HL-60 (cell line): Measurements from ENCODE around the gene DCHS2.

Source experiments
- DNase-seq, 2 experiments: peaks; one replicate each; pipeline ENCODE4 v3.0.0-alpha.2; 2010 to 2020; ENCODE audit warnings: low read depth in 1 of 2, low spot score in 1 of 2
- H3K27ac ChIP-seq: fragments of 250-450 bp; sonication (Bioruptor Pico); replicated peaks from 2 replicates; pipeline ENCODE4 v1.5.1; 2020; ENCODE audit warnings: mild to moderate bottlenecking, moderate library complexity
- H3K27me3 ChIP-seq: fragments of 250-450 bp; sonication (Bioruptor Pico); 2 replicates; pipeline ENCODE4 v1.5.1; 2021; ENCODE audit warnings: mild to moderate bottlenecking, moderate library complexity; ENCODE audit not compliant: insufficient read depth, poor library complexity, severe bottlenecking
- H3K4me3 ChIP-seq: replicated peaks from 2 replicates; pipeline ENCODE4 v1.5.1; 2011; ENCODE audit warnings: mild to moderate bottlenecking, control low read depth, low read length; ENCODE audit not compliant: insufficient read depth
- CTCF ChIP-seq: IDR thresholded peaks from one replicate; pipeline ENCODE4 v1.5.1; 2011; ENCODE audit warnings: low read length, control low read depth, inconsistent platforms; ENCODE audit not compliant: insufficient read depth
- GABPA ChIP-seq: IDR thresholded peaks from 2 replicates; pipeline ENCODE4 v1.6.1; 2012; ENCODE audit warnings: low read depth
- POLR2AphosphoS5 ChIP-seq: IDR thresholded peaks from 2 replicates; pipeline ENCODE4 v1.6.1; 2012; ENCODE audit warnings: low read depth
- REST ChIP-seq: IDR thresholded peaks from 2 replicates; pipeline ENCODE4 v1.6.1; 2012; ENCODE audit warnings: low read depth; ENCODE audit not compliant: insufficient replicate concordance
- SPI1 ChIP-seq: IDR thresholded peaks from 2 replicates; pipeline ENCODE4 v1.6.1; 2012; ENCODE audit warnings: low read depth, mild to moderate bottlenecking, borderline replicate concordance

The DCHS2 gene

GRCh38 chr4:154294652-154295350 lies 196.8 kb downstream of the DCHS2 start:
- Histone ChIP-seq H3K27me3 (peaks cover 2% of the 10 kb centered on the region), H3K27ac (no peak overlapping the region), H3K4me3 (no peak overlapping the region)
- no peak for DNase-seq
- TF ChIP-seq GABPA (no peak), CTCF (no peak), SPI1 (no peak), REST (no peak), POLR2AphosphoS5 (no peak)

DNA sequence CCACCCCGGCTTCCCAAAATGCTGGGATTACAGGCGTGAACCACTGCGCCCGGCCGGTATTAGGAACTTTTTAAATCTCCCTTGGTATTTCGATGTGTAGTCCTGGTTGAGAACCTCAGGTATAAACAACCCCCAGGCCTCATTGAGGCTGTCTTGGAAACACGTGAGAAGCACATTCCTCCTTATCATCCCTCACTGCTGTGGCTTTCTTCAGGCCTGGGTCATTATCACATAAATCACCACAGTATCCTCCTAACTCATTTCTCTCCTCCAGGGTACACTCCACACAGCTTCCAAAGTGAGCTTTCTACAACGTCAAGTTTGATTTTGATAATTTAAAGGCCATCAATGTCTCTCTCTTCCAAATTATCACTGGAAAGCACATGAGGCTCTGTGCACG lies 198.2 kb downstream of the DCHS2 start:
- no peak overlapping the region for H3K27ac ChIP-seq
- TF ChIP-seq REST (no peak), POLR2AphosphoS5 (no peak), SPI1 (no peak), GABPA (no peak)

GRCh38 chr4:154292589-154292988 lies 199.0 kb downstream of the DCHS2 start:
- Histone ChIP-seq H3K27ac (no peak overlapping the region), H3K27me3 (peaks cover 2% of the 10 kb centered on the region), H3K4me3 (no peak overlapping the region)
- no peak for DNase-seq
- no peak for TF ChIP-seq GABPA

More for the DNA sequence above, 198.2 kb downstream of the DCHS2 start:
- no peak overlapping the region for H3K4me3 ChIP-seq
- no peak for DNase-seq
- H3K27me3 ChIP-seq, result peaks cover 2% of the 10 kb centered on the region

GRCh38 chr4:154277172-154277571 lies 214.4 kb downstream of the DCHS2 start:
- Histone ChIP-seq H3K27me3 (peaks cover 3% of the 10 kb centered on the region), H3K27ac (no peak overlapping the region), H3K4me3 (no peak overlapping the region)
- TF ChIP-seq GABPA, result no peak
- no peak for DNase-seq

- Histone ChIP-seq H3K27ac (no peak overlapping the region), H3K4me3 (no peak overlapping the region), H3K27me3 (peaks cover 3% of the 10 kb centered on the region)
- no peak for TF ChIP-seq POLR2AphosphoS5
- TF ChIP-seq REST, result no peak
- no peak for TF ChIP-seq GABPA
- no peak for TF ChIP-seq SPI1
- TF ChIP-seq CTCF, result no peak
- no peak for DNase-seq
Measured at GRCh38 chr4:154276496-154276895, 215.1 kb downstream of the DCHS2 start.
